GM10248 (cell line): ENCODE measurements around the gene PEPD.

Experiments
- CTCF ChIA-PET: fragments of 300-600 bp; sonication (Branson Sonifier 250); formaldehyde crosslinking; extraction: SDS; loops from one replicate; lab custom pipeline; 2021; ENCODE audit warnings: antibody characterized with exemption; lab: Yijun Ruan, JAX
- POLR2A ChIA-PET: fragments of 350-650 bp; sonication (Branson Sonifier 250); formaldehyde crosslinking; extraction: SDS; loops from one replicate; lab custom pipeline; 2020; ENCODE audit warnings: antibody characterized with exemption; lab: Yijun Ruan, JAX
- DNase-seq: peaks from one replicate; pipeline ENCODE4 v3.0.0; 2012; ENCODE audit errors: extremely low spot score
- TF ChIP-seq, protein P1 (sequence below): IDR thresholded peaks from 2 replicates; pipeline ENCODE4 v1.5.1; 2012; ENCODE audit warnings: mild to moderate bottlenecking, low read depth; ENCODE audit errors: extremely low read depth, missing control alignments, control extremely low read depth

The PEPD gene

GRCh38 chr19:33399081-33399744 lies 122.4 kb downstream of the PEPD start:
- ChIA-PET POLR2A (interaction anchor here (0.5 kb wide), 1 partner anchor 339 kb away, joined by 3 read pairs; no protein-coding TSS in a partner anchor), CTCF (interaction anchor here (0.9 to 3.5 kb wide), 8 partner anchors 7 to 215 kb away, joined by 3 to 22 read pairs (median 4); no protein-coding TSS in a partner anchor)
- TF ChIP-seq, protein P1, sequence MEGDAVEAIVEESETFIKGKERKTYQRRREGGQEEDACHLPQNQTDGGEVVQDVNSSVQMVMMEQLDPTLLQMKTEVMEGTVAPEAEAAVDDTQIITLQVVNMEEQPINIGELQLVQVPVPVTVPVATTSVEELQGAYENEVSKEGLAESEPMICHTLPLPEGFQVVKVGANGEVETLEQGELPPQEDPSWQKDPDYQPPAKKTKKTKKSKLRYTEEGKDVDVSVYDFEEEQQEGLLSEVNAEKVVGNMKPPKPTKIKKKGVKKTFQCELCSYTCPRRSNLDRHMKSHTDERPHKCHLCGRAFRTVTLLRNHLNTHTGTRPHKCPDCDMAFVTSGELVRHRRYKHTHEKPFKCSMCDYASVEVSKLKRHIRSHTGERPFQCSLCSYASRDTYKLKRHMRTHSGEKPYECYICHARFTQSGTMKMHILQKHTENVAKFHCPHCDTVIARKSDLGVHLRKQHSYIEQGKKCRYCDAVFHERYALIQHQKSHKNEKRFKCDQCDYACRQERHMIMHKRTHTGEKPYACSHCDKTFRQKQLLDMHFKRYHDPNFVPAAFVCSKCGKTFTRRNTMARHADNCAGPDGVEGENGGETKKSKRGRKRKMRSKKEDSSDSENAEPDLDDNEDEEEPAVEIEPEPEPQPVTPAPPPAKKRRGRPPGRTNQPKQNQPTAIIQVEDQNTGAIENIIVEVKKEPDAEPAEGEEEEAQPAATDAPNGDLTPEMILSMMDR = no peak
- DNase-seq = no peak

DNA sequence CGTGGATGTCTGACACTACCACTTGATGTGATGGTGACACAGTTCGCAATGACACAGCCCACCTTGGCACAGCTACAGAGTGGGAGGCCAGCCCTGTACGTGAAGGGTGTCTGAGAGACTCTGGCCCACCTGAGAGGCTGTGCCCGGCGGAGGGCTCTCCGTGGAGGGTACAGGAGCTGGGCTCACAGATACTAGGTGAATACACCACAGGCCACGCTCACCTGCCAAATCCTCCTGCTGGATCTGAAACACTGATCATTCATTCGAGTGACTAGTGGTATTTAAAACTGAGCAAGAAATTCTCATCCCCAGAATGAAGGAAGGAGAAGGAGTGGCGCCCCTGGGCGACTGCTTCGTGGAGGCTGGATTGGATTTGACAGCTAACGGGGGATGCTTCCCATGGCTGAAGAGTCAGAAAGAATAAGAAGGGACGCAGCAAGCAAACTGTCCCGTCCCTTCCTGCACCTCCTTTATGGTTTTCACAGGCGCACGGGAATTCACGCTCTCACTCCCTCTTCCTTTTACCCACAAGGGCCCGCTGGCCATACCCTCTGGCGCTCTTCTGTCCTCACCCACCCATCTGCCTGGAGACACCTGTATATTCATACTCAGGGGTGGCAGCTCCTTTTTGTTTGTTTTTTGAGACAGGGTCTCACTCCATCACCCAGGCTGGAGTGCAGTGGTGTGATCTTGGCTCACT lies 123.1 kb downstream of the PEPD start:
- CTCF ChIA-PET = interaction anchor here (0.9 to 3.5 kb wide), 7 partner anchors 8 to 214 kb away, joined by 3 to 22 read pairs (median 5); no protein-coding TSS in a partner anchor
- DNase-seq = no peak
- TF ChIP-seq, protein P1 = no peak
- POLR2A ChIA-PET = no interaction called here

- TF ChIP-seq, protein P1 = no peak
- no peak for DNase-seq
- POLR2A ChIA-PET = no interaction called here
- CTCF ChIA-PET = interaction anchor here (0.9 to 3.5 kb wide), 9 partner anchors 9 to 214 kb away, joined by 3 to 22 read pairs (median 4); no protein-coding TSS in a partner anchor
These were observed 123.8 kb downstream of the PEPD start for GRCh38 chr19:33397536-33398360.

- DNase-seq = no peak
- ChIA-PET CTCF (interaction anchor here (1.0 to 3.5 kb wide), 8 partner anchors 9 to 161 kb away, joined by 3 to 22 read pairs (median 4); no protein-coding TSS in a partner anchor), POLR2A (no interaction called here)
- TF ChIP-seq, protein P1 = no peak
These were observed 124.7 kb downstream of the PEPD start for GRCh38 chr19:33396701-33397535.

- TF ChIP-seq, protein P1 = no peak
- ChIA-PET CTCF (interaction anchor here (0.9 to 3.5 kb wide), 6 partner anchors 10 to 25 kb away, joined by 3 to 22 read pairs (median 4); no protein-coding TSS in a partner anchor), POLR2A (interaction anchor here (0.6 kb wide), 1 partner anchor 637 kb away, joined by 6 read pairs; no protein-coding TSS in a partner anchor)
- DNase-seq = no peak
These were observed 125.7 kb downstream of the PEPD start for GRCh38 chr19:33395561-33396550.
